Measurements from ENCODE around the gene ABCF1. TPM values are rescaled to one million over a fixed set of nuclear protein-coding genes. Genes with fewer than 3 reads are reported as not detected.

ABCF1 gene
- total RNA-seq, 2 donors from 2014 or later: 42.3 to 49.2 TPM

- 0% methylated on average over 10 of the region's 10 CpGs for WGBS
- intact Hi-C loops (cut with DNase I): loop anchor here (2.0 to 5.0 kb wide), 2 partner anchors 71 to 105 kb away; partner anchors contain the start of genes PPP1R18 and TUBB
These were observed 44.9 kb downstream of the ABCF1 start for GRCh38 chr6:30615958-30616810.

GRCh38 chr6:30616811-30617564, 45.7 kb downstream of the ABCF1 start, which contains the start of gene PPP1R10:
Gene PPP1R10, minus strand, starts transcription at chr6:30617243. Its CDS starts 7,299 bp downstream, at chr6:30609944.
- under 1% methylated on average over 40 of the region's 40 CpGs for WGBS
- TF ChIP-seq POLR2AphosphoS5 (IDR thresholded peaks at IDR 0.05) (peak; percentile 96), CTCF (IDR thresholded peaks at IDR 0.05) (no peak), POLR2A (IDR thresholded peaks at IDR 0.05) (peak; percentile 97)
- intact Hi-C loops (cut with DNase I): loop anchor here (2.0 to 5.0 kb wide), 2 partner anchors 70 to 104 kb away; partner anchors contain the start of genes PPP1R18 and TUBB

More at GRCh38 chr6:30615958-30616810, 44.9 kb downstream of the ABCF1 start:
- TF ChIP-seq POLR2AphosphoS5 (IDR thresholded peaks at IDR 0.05): peak; percentile 64
- no peak for TF ChIP-seq POLR2A (IDR thresholded peaks at IDR 0.05)
- no peak for TF ChIP-seq CTCF (IDR thresholded peaks at IDR 0.05)
- peaks cover 8 to 12% of the 10 kb centered on the region in 2 donors for H3K36me3 ChIP-seq
- H3K4me1 ChIP-seq (replicated peaks): peaks cover 5% of the 10 kb centered on the region
- H3K9me3 ChIP-seq: no peaks in the 10 kb centered on the region
- H3K4me3 ChIP-seq: peak overlapping the region; percentile 54 to 89
- no peak for DNase-seq (ENCODE audit: low spot score)
- peak overlapping the region; percentile 95 to 99 for H3K27ac ChIP-seq
- no peaks in the 10 kb centered on the region for H3K27me3 ChIP-seq (replicated peaks; ENCODE audit: insufficient read depth)

GRCh38 chr6:30617565-30618269, 46.5 kb downstream of the ABCF1 start, which contains the start of gene MRPS18B:
Gene MRPS18B, plus strand, starts transcription at chr6:30617840. Its CDS starts 26 bp downstream, at chr6:30617866.
- no peaks in the 10 kb centered on the region for H3K27me3 ChIP-seq (replicated peaks; ENCODE audit: insufficient read depth)
- intact Hi-C loops (cut with DNase I): loop anchor here (2.0 to 5.0 kb wide), 2 partner anchors 70 to 103 kb away; partner anchors contain the start of genes PPP1R18 and TUBB
- H3K36me3 ChIP-seq: peaks cover 8 to 12% of the 10 kb centered on the region in 2 donors
- TF ChIP-seq POLR2A (IDR thresholded peaks at IDR 0.05) (peak; percentile 58), CTCF (IDR thresholded peaks at IDR 0.05) (no peak), POLR2AphosphoS5 (IDR thresholded peaks at IDR 0.05) (peak; percentile 88)
- peaks cover 5% of the 10 kb centered on the region for H3K4me1 ChIP-seq (replicated peaks)
- H3K4me3 ChIP-seq: peak within 1 kb of the TSS; percentile 54 to 89
- H3K27ac ChIP-seq: peak within 1 kb of the TSS; percentile 95 to 99
- H3K9me3 ChIP-seq: no peaks in the 10 kb centered on the region
- peak; percentile 97 for DNase-seq (ENCODE audit: low spot score)
- under 1% methylated on average over 34 of the region's 34 CpGs for WGBS

More at GRCh38 chr6:30616811-30617564, 45.7 kb downstream of the ABCF1 start, which contains the start of gene PPP1R10:
- Histone ChIP-seq H3K27ac (peak within 1 kb of the TSS; percentile 95 to 99), H3K4me3 (peak within 1 kb of the TSS; percentile 54 to 89), H3K4me1 (replicated peaks) (peaks cover 5% of the 10 kb centered on the region), H3K36me3 (peaks cover 8 to 12% of the 10 kb centered on the region in 2 donors), H3K9me3 (no peaks in the 10 kb centered on the region), H3K27me3 (replicated peaks; ENCODE audit: insufficient read depth) (no peaks in the 10 kb centered on the region)
- DNase-seq (ENCODE audit: low spot score): peak; percentile 99

- TF ChIP-seq CTCF (IDR thresholded peaks at IDR 0.05) (no peak), POLR2AphosphoS5 (IDR thresholded peaks at IDR 0.05) (no peak), POLR2A (IDR thresholded peaks at IDR 0.05) (no peak)
- H3K4me3 ChIP-seq: peak overlapping the region; percentile 33 to 66
- no peaks in the 10 kb centered on the region for H3K9me3 ChIP-seq
- peak overlapping the region; percentile 95 to 99 for H3K27ac ChIP-seq
- DNase-seq (ENCODE audit: low spot score): no peak
- H3K27me3 ChIP-seq (replicated peaks; ENCODE audit: insufficient read depth): no peaks in the 10 kb centered on the region
- H3K4me1 ChIP-seq (replicated peaks): peaks cover 2% of the 10 kb centered on the region
- 12% methylated on average over 8 of the region's 8 CpGs for WGBS
- peaks cover 8 to 12% of the 10 kb centered on the region in 2 donors for H3K36me3 ChIP-seq
- intact Hi-C loops (cut with DNase I): loop anchor here (5.0 kb wide), 1 partner anchor 69 kb away; the partner anchor contains the start of gene PPP1R18
These were observed 47.1 kb downstream of the ABCF1 start for GRCh38 chr6:30618270-30618797.

All from prostate gland (tissue), 2 donors.